Hematopoietic multipotent progenitor cell treated with erythropoietin and hydrocortisone succinate and interleukin-3 and kit ligand, for 8 days (in vitro differentiated cells): Measurements from ENCODE around the gene CDK11B.

Experiments
- DNase-seq: peaks from one replicate; pipeline ENCODE4 v3.0.0-alpha.2; 2015

CDK11B gene

GRCh38 chr1:1626207-1627141 lies 32.3 kb downstream of the CDK11B start:
- DNase-seq: no peak

- no peak for DNase-seq
Measured at GRCh38 chr1:1625824-1626206, 33.0 kb downstream of the CDK11B start.

GRCh38 chr1:1625404-1625775 lies 33.4 kb downstream of the CDK11B start:
- DNase-seq: no peak

GRCh38 chr1:1624443-1625403 lies 34.1 kb downstream of the CDK11B start:
- DNase-seq: peak; percentile 36

GRCh38 chr1:1623631-1624442 lies 35.0 kb downstream of the CDK11B start:
- DNase-seq: no peak

- no peak for DNase-seq
Measured at GRCh38 chr1:1623181-1623630, 35.6 kb downstream of the CDK11B start.

- no peak for DNase-seq
Measured at GRCh38 chr1:1622788-1623094, 36.1 kb downstream of the CDK11B start.

- DNase-seq: no peak
Measured at GRCh38 chr1:1622010-1622787, 36.6 kb downstream of the CDK11B start.

- no peak for DNase-seq
Measured at GRCh38 chr1:1621173-1622009, 37.4 kb downstream of the CDK11B start.

- no peak for DNase-seq
Measured at GRCh38 chr1:1620433-1621139, 38.2 kb downstream of the CDK11B start.

GRCh38 chr1:1619917-1620361 lies 38.9 kb downstream of the CDK11B start:
- DNase-seq: peak; percentile 29

- DNase-seq: no peak
Measured at GRCh38 chr1:1618396-1619068, 40.3 kb downstream of the CDK11B start.

GRCh38 chr1:1617925-1618324 lies 40.9 kb downstream of the CDK11B start:
- no peak for DNase-seq

- DNase-seq: no peak
Measured at GRCh38 chr1:1617516-1617915, 41.3 kb downstream of the CDK11B start.

GRCh38 chr1:1616838-1617237 lies 42.0 kb downstream of the CDK11B start:
- no peak for DNase-seq

- peak; percentile 20 for DNase-seq
Measured at GRCh38 chr1:1616045-1616790, 42.6 kb downstream of the CDK11B start.

- DNase-seq: peak; percentile 98
Measured at GRCh38 chr1:1615256-1616044, 43.4 kb downstream of the CDK11B start, which contains the start of gene MIB2. Gene MIB2, plus strand, starts transcription at chr1:1615500. Its CDS starts 7,953 bp downstream, at chr1:1623453.

- DNase-seq: no peak
Measured at GRCh38 chr1:1614954-1615255, 43.9 kb downstream of the CDK11B start.
